Endothelial cell of umbilical vein (primary cell): Measurements from ENCODE around the gene SWT1. TPM values are rescaled to one million over a fixed set of nuclear protein-coding genes. Genes with fewer than 3 reads are reported as not detected.

Experiments used
- BruUV-seq: library from RNA; stranded (reverse); fragments of 400-500 nt; replicated peaks from 2 replicates; lab custom pipeline; 2021; lab: Mats Ljungman, UMichigan
- CTCF ChIA-PET: fragments of 300-600, 350-600 bp; sonication (Branson Sonifier 250); formaldehyde crosslinking; loops from one replicate; lab custom pipeline; 2021; ENCODE audit warnings: antibody characterized with exemption, inconsistent platforms; lab: Charles Lee
- POLR2A ChIA-PET: fragments of 300-600, 350-600 bp; sonication (Branson Sonifier 250); formaldehyde crosslinking; loops from one replicate; lab custom pipeline; 2021; ENCODE audit warnings: antibody characterized with exemption, inconsistent platforms; lab: Charles Lee
- DNase-seq: peaks from one replicate; pipeline ENCODE4 v3.0.0-alpha.2; 2011; ENCODE audit warnings: low read depth, low spot score
- FAIRE-seq: peaks from 2 replicates; lab custom pipeline; 2011; peaks lifted over from hg19 to GRCh38; lab: Jason Lieb, UNC
- H2AFZ ChIP-seq: 2 replicates; pipeline ENCODE4 v1.6.0; 2012; ENCODE audit warnings: low read depth, low read length, control low read depth, inconsistent platforms
- H3K27ac ChIP-seq: 2 replicates; pipeline ENCODE4 v1.5.1; 2011; ENCODE audit warnings: low read depth, mild to moderate bottlenecking, control low read depth, low read length, moderate library complexity; ENCODE audit not compliant: insufficient read depth
- H3K27me3 ChIP-seq, 2 experiments: 2 replicates each; pipeline versions ENCODE4 v1.6.0 to v1.6.1; 2011; ENCODE audit warnings: low read length in 2 of 2, mixed read lengths in 1 of 2; ENCODE audit not compliant: control insufficient read depth in 2 of 2, insufficient read depth in 2 of 2
- H3K36me3 ChIP-seq, 2 experiments: 2 replicates in 1 of 2; 3 replicates in 1 of 2; pipeline ENCODE4 v1.5.1; 2011; ENCODE audit warnings: low read length in 2 of 2, mild to moderate bottlenecking in 1 of 2, moderate library complexity in 1 of 2; ENCODE audit not compliant: control insufficient read depth in 2 of 2, insufficient read depth in 2 of 2; ENCODE audit errors: extremely low read depth in 1 of 2
- H3K4me1 ChIP-seq: 3 replicates; pipeline ENCODE4 v1.5.1; 2011; ENCODE audit warnings: mild to moderate bottlenecking, low read length; ENCODE audit not compliant: control insufficient read depth, insufficient read depth; ENCODE audit errors: extremely low read depth
- H3K4me2 ChIP-seq: 2 replicates; pipeline ENCODE4 v1.6.1; 2011; ENCODE audit warnings: low read length, control low read depth, mixed read lengths; ENCODE audit not compliant: insufficient read depth
- H3K4me3 ChIP-seq, 3 experiments: fragments of 200-600 bp in 1 of 3; sonication (generic), shearing (Covaris generic) in 1 of 3; replicated peaks in 1 of 3; 2 replicates each; pipeline ENCODE4 v1.5.1; 2011 to 2016; ENCODE audit warnings: control low read depth in 3 of 3, low read length in 3 of 3, mild to moderate bottlenecking in 2 of 3, inconsistent platforms in 1 of 3, low read depth in 1 of 3, moderate library complexity in 1 of 3; ENCODE audit not compliant: insufficient read depth in 1 of 3
- H3K79me2 ChIP-seq: 2 replicates; pipeline ENCODE4 v1.6.0; 2012; ENCODE audit warnings: low read length, inconsistent platforms; ENCODE audit not compliant: control insufficient read depth, insufficient read depth
- H3K9ac ChIP-seq: replicated peaks from 2 replicates; pipeline ENCODE3; 2011; ENCODE audit warnings: low read length, control low read depth; ENCODE audit not compliant: insufficient read depth; ENCODE audit errors: extremely low read depth
- H3K9me1 ChIP-seq: replicated peaks from 3 replicates; pipeline ENCODE4 v1.6.0; 2011; ENCODE audit warnings: mild to moderate bottlenecking, low read length; ENCODE audit not compliant: control insufficient read depth, insufficient read depth; ENCODE audit errors: extremely low read depth
- H3K9me3 ChIP-seq: replicated peaks from 2 replicates; pipeline ENCODE4 v1.5.1; 2012; ENCODE audit warnings: low read length, inconsistent platforms; ENCODE audit not compliant: control insufficient read depth, insufficient read depth
- H4K20me1 ChIP-seq: replicated peaks from 2 replicates; pipeline ENCODE3; 2011; ENCODE audit warnings: mild to moderate bottlenecking, low read length; ENCODE audit not compliant: control insufficient read depth, insufficient read depth; ENCODE audit errors: extremely low read depth
- EZH2 ChIP-seq: IDR thresholded peaks from 2 replicates; pipeline ENCODE4 v1.6.1; 2012; ENCODE audit warnings: borderline replicate concordance, low read depth, mild to moderate bottlenecking, moderate library complexity, low read length, inconsistent platforms; ENCODE audit not compliant: severe bottlenecking
- FOS ChIP-seq: IDR thresholded peaks from 2 replicates; pipeline ENCODE4 v1.6.1; 2011; ENCODE audit warnings: mild to moderate bottlenecking, low read length, moderate library complexity, borderline replicate concordance; ENCODE audit not compliant: insufficient read depth
- GATA2 ChIP-seq: IDR thresholded peaks from 2 replicates; pipeline ENCODE4 v1.7.0; 2011; ENCODE audit warnings: low read depth, mild to moderate bottlenecking, moderate library complexity, mixed read lengths, low read length; ENCODE audit not compliant: insufficient read length, insufficient read depth
- JUN ChIP-seq: IDR thresholded peaks from 2 replicates; pipeline ENCODE4 v1.6.1; 2011; ENCODE audit warnings: borderline replicate concordance, low read depth; ENCODE audit not compliant: insufficient read length, insufficient read depth
- MYC ChIP-seq: IDR thresholded peaks from one replicate; pipeline ENCODE4 v1.6.1; 2011; ENCODE audit warnings: mild to moderate bottlenecking, low read depth, low read length
- POLR2A ChIP-seq: IDR thresholded peaks from 2 replicates; pipeline ENCODE4 v1.6.1; 2012; ENCODE audit warnings: low read depth, mild to moderate bottlenecking, control low read depth, low read length
- POLR2AphosphoS5 ChIP-seq: IDR thresholded peaks from 2 replicates; pipeline ENCODE4 v1.6.1; 2012; ENCODE audit warnings: low read depth, mild to moderate bottlenecking, control low read depth, low read length, moderate library complexity; ENCODE audit not compliant: insufficient read depth
- dilution Hi-C: fragments of 300-500 bp; cut with MboI; formaldehyde crosslinking; loops from one replicate; pipeline ENCODE4 v1.15.0; 2019; ENCODE audit warnings: low sequenced_read_pairs; ENCODE audit not compliant: extremely low pct_ligation_motif_present
- intact Hi-C: fragments of 100-400 bp; cut with micrococcal nuclease; formaldehyde crosslinking; loops from one replicate; pipeline ENCODE4 v1.10.0; 2022
- polyA plus RNA-seq, 4 experiments: library from polyadenylated mRNA; depleted of rRNA in 3 of 4; stranded (reverse) in 3 of 4; unstranded in 1 of 4; fragments of >200 nt; gene quantifications; 2 replicates each; pipeline versions ENCODE4 v1.2.1 to v1.2.3, GENCODE V29; 2011 to 2012; ENCODE audit warnings: missing spikeins in 1 of 4
- total RNA-seq: library from RNA; stranded (reverse); gene quantifications from 2 replicates; pipeline ENCODE4 v1.2.3, GENCODE V29; 2021
- TF ChIP-seq, protein P1 (sequence below): IDR thresholded peaks from 2 replicates; pipeline ENCODE4 v1.6.1; 2011; ENCODE audit not compliant: insufficient read depth, insufficient read length
- TF ChIP-seq, protein P2 (sequence below), 2 donors: IDR thresholded peaks; 1 replicate in 1 of 2; 2 replicates in 1 of 2; pipeline ENCODE4 v1.5.1; 2011; ENCODE audit warnings: low read length in 2 of 2, mild to moderate bottlenecking in 2 of 2, moderate library complexity in 2 of 2, control low read depth in 1 of 2, inconsistent platforms in 1 of 2, low read depth in 1 of 2; ENCODE audit not compliant: insufficient read depth in 1 of 2; ENCODE audit errors: extremely low read depth in 1 of 2

SWT1 gene
- total and polyA plus RNA-seq, 2 donors (not counting 3 experiments of a cell fraction or from before 2014, with no cell fraction given), result 1.0 to 4.3 TPM

DNA sequence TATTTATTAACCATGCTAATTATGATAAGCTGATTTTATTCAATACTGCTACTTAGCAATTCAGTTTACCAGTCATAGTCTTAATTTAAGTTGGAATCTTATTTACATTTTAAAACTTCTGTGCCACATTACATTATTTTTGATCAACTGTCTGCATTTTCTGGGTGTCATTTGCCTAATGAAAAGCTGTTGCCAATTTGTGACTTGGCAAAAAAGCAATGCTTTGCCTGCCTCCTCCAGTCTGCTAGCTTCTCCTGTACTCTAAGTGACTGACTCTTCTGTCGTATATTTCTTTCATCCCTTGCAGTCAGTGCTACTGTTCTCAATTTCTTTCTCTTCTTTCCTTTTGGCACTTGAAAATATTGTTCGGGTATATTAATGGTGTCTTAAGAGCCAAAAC lies 165.7 kb downstream of the SWT1 start:
- dilution Hi-C loops, result no loop called here

DNA sequence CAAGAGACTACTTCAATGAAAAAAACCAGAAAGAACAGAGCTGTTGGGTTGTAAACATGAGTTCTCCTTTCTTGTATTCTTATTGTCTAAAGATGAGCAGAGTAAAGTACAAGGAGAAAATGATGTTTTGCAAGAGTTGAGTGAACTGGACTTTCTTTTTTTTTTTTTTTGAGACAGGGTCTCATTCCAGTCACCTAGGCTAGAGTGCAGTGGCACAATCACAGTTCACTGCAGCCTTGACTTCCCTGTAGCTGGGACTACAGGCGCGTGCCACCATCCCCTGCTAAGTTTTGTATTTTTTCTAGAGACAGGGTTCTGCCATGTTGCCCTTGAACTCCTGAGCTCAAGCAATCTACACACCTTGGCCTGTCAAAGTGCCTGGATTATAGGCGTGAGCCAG lies 167.2 kb downstream of the SWT1 start:
- CTCF ChIA-PET, result interaction anchor here (1.3 to 1.4 kb wide), 2 partner anchors 347 to 357 kb away, joined by 3 read pairs; no protein-coding TSS in a partner anchor
- intact Hi-C loops, result no loop called here
- no peaks in the 10 kb centered on the region for H4K20me1 ChIP-seq
- BruUV-seq, result no TSS peak
- no peaks in the 10 kb centered on the region for H3K79me2 ChIP-seq
- FAIRE-seq, result no peak
- H3K4me3 ChIP-seq, result no peak overlapping the region
- no peak overlapping the region for H3K9ac ChIP-seq
- no peak overlapping the region for H2AFZ ChIP-seq
- H3K27ac ChIP-seq, result no peak overlapping the region
- H3K4me2 ChIP-seq, result no peak overlapping the region
- no peaks in the 10 kb centered on the region for H3K9me1 ChIP-seq
- no peaks in the 10 kb centered on the region for H3K36me3 ChIP-seq
- POLR2A ChIA-PET, result no interaction called here
- no peaks in the 10 kb centered on the region for H3K27me3 ChIP-seq
- TF ChIP-seq POLR2AphosphoS5, result no peak
- TF ChIP-seq, protein P1, sequence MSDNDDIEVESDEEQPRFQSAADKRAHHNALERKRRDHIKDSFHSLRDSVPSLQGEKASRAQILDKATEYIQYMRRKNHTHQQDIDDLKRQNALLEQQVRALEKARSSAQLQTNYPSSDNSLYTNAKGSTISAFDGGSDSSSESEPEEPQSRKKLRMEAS, result no peak
- no peak for TF ChIP-seq FOS
- no peak for TF ChIP-seq JUN
- TF ChIP-seq POLR2A, result no peak
- TF ChIP-seq, protein P2, sequence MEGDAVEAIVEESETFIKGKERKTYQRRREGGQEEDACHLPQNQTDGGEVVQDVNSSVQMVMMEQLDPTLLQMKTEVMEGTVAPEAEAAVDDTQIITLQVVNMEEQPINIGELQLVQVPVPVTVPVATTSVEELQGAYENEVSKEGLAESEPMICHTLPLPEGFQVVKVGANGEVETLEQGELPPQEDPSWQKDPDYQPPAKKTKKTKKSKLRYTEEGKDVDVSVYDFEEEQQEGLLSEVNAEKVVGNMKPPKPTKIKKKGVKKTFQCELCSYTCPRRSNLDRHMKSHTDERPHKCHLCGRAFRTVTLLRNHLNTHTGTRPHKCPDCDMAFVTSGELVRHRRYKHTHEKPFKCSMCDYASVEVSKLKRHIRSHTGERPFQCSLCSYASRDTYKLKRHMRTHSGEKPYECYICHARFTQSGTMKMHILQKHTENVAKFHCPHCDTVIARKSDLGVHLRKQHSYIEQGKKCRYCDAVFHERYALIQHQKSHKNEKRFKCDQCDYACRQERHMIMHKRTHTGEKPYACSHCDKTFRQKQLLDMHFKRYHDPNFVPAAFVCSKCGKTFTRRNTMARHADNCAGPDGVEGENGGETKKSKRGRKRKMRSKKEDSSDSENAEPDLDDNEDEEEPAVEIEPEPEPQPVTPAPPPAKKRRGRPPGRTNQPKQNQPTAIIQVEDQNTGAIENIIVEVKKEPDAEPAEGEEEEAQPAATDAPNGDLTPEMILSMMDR (IDR thresholded peaks at IDR 0.05; ENCODE audit: extremely low read depth in 1 of 2, insufficient read depth in 1 of 2, low read depth in 1 of 2, low read length in 2 of 2), result no peak
- TF ChIP-seq GATA2, result no peak
- no peak for TF ChIP-seq MYC
- no peak for TF ChIP-seq EZH2
- dilution Hi-C loops, result no loop called here
- DNase-seq, result no peak
- no peaks in the 10 kb centered on the region for H3K9me3 ChIP-seq
- H3K4me1 ChIP-seq, result no peaks in the 10 kb centered on the region

More for the DNA sequence above, 165.7 kb downstream of the SWT1 start:
- H3K4me1 ChIP-seq, result peaks cover 6% of the 10 kb centered on the region
- H3K79me2 ChIP-seq, result no peaks in the 10 kb centered on the region
- intact Hi-C loops, result no loop called here
- DNase-seq, result no peak
- H4K20me1 ChIP-seq, result no peaks in the 10 kb centered on the region
- no peak overlapping the region for H3K27ac ChIP-seq
- TF ChIP-seq FOS (no peak), EZH2 (no peak), JUN (no peak)
- H3K9me3 ChIP-seq, result no peaks in the 10 kb centered on the region
- H3K36me3 ChIP-seq, result no peaks in the 10 kb centered on the region
- BruUV-seq, result no TSS peak
- H2AFZ ChIP-seq, result no peak overlapping the region
- H3K27me3 ChIP-seq, result no peaks in the 10 kb centered on the region
- CTCF ChIA-PET, result interaction anchor here (1.3 kb wide), 1 partner anchor 15 kb away, joined by 3 read pairs; no protein-coding TSS in a partner anchor
- H3K4me2 ChIP-seq, result no peak overlapping the region
- H3K9ac ChIP-seq, result no peak overlapping the region
- POLR2A ChIA-PET, result no interaction called here
- FAIRE-seq, result no peak
- H3K9me1 ChIP-seq, result no peaks in the 10 kb centered on the region
- H3K4me3 ChIP-seq, result no peak overlapping the region
